BJ (cell line): Measurements from ENCODE around the gene DNM3. TPM values are rescaled to one million over a fixed set of nuclear protein-coding genes. Genes with fewer than 3 reads are reported as not detected.
"Not testable (repeated sequence)": the region's sequence is repeated elsewhere in the genome, so short reads cannot be mapped to it uniquely, and the experiment has no call there.

Experiments used
- CTCF ChIA-PET: fragments of 350-600 bp; formaldehyde crosslinking; extraction: SDS; loops from one replicate; lab custom pipeline; 2021; ENCODE audit warnings: antibody characterized with exemption, inconsistent platforms; lab: Yijun Ruan, JAX
- POLR2A ChIA-PET: fragments of 300-600 bp; sonication (Branson Sonifier 250); formaldehyde crosslinking; extraction: SDS; loops from one replicate; lab custom pipeline; 2021; ENCODE audit warnings: antibody characterized with exemption; lab: Charles Lee
- DNase-seq: peaks from one replicate; pipeline ENCODE4 v3.0.0-alpha.2; 2011; ENCODE audit warnings: low read depth
- H3K27me3 ChIP-seq: 2 replicates; pipeline ENCODE4 v1.6.0; 2011; ENCODE audit warnings: low read length; ENCODE audit not compliant: control insufficient read depth, insufficient read depth
- H3K36me3 ChIP-seq: 2 replicates; pipeline ENCODE4 v1.5.1; 2011; ENCODE audit warnings: low read length; ENCODE audit not compliant: control insufficient read depth, insufficient read depth
- H3K4me3 ChIP-seq: 2 replicates; pipeline ENCODE4 v1.5.1; 2011; ENCODE audit warnings: low read depth, mild to moderate bottlenecking, control low read depth, low read length
- polyA plus RNA-seq: library from polyadenylated mRNA; depleted of rRNA; stranded (reverse); fragments of >200 nt; gene quantifications from 2 replicates; pipeline ENCODE4 v1.2.3, GENCODE V29; 2011
- TF ChIP-seq, protein P1 (sequence below): IDR thresholded peaks from 2 replicates; pipeline ENCODE4 v1.5.1; 2011; ENCODE audit warnings: low read depth, mild to moderate bottlenecking, control low read depth, inconsistent platforms, low read length, moderate library complexity; ENCODE audit not compliant: insufficient read depth

The DNM3 gene
- polyA plus RNA-seq, 1 experiment: 0.26 TPM

DNA sequence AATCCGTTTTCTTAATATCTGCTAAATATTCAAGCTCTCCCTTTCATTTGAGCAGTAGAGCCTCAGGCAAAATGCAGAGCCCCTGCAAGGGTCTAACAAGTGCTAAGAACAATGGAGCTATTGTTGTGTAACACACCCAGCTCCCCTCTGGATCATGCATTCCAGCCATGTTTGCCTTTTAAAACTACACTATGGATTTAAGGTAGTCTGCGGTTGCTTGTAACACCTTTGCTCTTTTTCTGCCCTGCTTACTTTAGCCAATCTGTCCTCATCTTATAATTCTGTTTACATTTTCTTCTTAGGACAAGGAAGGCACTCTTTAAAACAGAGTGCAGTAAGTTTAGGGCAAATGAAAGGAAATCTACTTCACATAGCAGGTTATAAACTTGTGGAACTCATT is 519.2 kb downstream of the DNM3 start:
- ChIA-PET CTCF (interaction anchor here (1.2 to 1.3 kb wide), 2 partner anchors 16 to 30 kb away, joined by 4 to 5 read pairs; no protein-coding TSS in a partner anchor), POLR2A (interaction anchor here (0.6 kb wide), 1 partner anchor 173 kb away, joined by 3 read pairs; the partner anchor contains the start of gene SUCO)
- Histone ChIP-seq H3K4me3 (no peak overlapping the region), H3K36me3 (no peaks in the 10 kb centered on the region), H3K27me3 (no peaks in the 10 kb centered on the region)
- TF ChIP-seq, protein P1, sequence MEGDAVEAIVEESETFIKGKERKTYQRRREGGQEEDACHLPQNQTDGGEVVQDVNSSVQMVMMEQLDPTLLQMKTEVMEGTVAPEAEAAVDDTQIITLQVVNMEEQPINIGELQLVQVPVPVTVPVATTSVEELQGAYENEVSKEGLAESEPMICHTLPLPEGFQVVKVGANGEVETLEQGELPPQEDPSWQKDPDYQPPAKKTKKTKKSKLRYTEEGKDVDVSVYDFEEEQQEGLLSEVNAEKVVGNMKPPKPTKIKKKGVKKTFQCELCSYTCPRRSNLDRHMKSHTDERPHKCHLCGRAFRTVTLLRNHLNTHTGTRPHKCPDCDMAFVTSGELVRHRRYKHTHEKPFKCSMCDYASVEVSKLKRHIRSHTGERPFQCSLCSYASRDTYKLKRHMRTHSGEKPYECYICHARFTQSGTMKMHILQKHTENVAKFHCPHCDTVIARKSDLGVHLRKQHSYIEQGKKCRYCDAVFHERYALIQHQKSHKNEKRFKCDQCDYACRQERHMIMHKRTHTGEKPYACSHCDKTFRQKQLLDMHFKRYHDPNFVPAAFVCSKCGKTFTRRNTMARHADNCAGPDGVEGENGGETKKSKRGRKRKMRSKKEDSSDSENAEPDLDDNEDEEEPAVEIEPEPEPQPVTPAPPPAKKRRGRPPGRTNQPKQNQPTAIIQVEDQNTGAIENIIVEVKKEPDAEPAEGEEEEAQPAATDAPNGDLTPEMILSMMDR: no peak
- no peak for DNase-seq

DNA sequence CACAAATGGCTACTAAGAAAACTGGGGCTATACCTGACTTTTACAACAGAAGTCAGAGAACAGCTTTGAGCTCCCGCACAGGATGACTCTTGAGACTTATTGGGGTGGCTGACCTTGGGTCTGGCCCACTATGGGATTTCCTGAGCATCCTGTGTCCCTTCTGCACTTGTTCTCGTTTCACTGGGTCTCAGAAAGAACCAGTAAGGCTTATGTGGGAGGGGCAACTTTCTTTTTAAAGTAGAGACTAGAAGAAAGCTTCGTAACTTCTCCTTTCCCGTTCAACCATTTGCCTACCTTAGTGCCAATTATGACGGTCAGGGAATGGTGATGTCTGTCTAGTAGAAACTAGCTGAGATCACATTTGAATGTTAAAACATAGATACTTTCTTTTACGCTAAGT is 519.7 kb downstream of the DNM3 start:
- TF ChIP-seq, protein P1: no peak
- Histone ChIP-seq H3K27me3 (no peaks in the 10 kb centered on the region), H3K4me3 (no peak overlapping the region), H3K36me3 (no peaks in the 10 kb centered on the region)
- no peak for DNase-seq
- ChIA-PET CTCF (no interaction called here), POLR2A (no interaction called here)

DNA sequence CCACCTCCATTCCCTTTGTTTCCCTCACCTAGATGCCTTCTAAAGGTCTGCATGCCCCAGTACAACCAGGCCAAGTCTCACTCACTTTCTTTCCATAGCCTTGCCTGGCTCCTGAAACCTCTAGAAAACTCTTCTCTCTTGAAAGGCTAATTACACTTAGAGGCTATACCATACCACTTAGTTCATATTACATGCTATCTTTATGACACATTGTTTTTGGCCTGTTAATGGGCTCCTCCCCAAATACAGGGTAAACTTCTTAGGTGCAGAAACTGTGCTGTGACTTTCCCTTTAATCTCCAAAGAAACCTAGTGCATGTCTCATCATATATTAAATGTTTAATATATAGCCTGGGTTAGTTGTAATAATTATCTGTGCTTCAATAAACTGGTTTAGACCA is 522.6 kb downstream of the DNM3 start:
- TF ChIP-seq, protein P1: no peak
- CTCF ChIA-PET: no interaction called here
- no peak for DNase-seq
- H3K4me3 ChIP-seq: no peak overlapping the region
- H3K36me3 ChIP-seq: no peaks in the 10 kb centered on the region
- POLR2A ChIA-PET: no interaction called here
- H3K27me3 ChIP-seq: no peaks in the 10 kb centered on the region

DNA sequence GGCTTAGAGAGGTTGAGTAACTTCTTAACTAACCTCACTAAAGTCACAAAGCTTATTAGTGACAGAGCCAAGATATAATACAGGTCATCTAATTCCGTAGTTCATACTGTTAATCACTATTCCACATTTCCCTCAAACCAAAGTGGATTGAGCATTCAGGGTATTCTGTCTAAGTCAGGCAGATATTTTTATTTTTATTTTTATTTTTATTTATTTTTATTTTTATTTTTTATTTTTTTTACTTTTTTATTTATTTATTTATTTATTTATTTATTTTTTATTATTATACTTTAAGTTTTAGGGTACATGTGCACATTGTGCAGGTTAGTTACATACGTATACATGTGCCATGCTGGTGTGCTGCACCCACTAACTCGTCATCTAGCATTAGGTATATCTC is 530.3 kb downstream of the DNM3 start:
- H3K36me3 ChIP-seq, POLR2A ChIA-PET, H3K4me3 ChIP-seq, DNase-seq, H3K27me3 ChIP-seq, CTCF ChIA-PET: not testable (repeated sequence)

DNA sequence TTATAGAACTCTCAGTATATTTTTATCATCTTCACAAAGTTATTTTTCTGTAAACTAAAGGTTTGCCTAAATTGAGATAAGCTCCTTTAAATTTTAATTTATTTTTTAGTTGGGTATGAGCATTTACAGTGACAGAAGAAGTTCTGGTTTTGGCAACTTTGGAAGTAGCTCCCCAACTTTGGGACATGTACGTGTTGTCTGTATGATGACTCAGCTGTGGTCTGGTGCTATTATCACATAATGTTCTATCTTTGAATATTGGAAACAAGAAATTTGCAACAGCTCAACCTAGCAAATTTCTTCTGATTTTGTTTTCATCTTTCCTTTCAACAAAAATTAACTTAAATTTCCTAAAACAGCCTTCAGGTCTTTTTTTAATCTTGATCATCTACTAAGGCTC is 532.6 kb downstream of the DNM3 start:
- no peak for DNase-seq
- POLR2A ChIA-PET: no interaction called here
- H3K4me3 ChIP-seq: no peak overlapping the region
- no peaks in the 10 kb centered on the region for H3K27me3 ChIP-seq
- no peaks in the 10 kb centered on the region for H3K36me3 ChIP-seq
- TF ChIP-seq, protein P1: no peak
- CTCF ChIA-PET: interaction anchor here (0.5 kb wide), 1 partner anchor 729 kb away, joined by 3 read pairs; no protein-coding TSS in a partner anchor

DNA sequence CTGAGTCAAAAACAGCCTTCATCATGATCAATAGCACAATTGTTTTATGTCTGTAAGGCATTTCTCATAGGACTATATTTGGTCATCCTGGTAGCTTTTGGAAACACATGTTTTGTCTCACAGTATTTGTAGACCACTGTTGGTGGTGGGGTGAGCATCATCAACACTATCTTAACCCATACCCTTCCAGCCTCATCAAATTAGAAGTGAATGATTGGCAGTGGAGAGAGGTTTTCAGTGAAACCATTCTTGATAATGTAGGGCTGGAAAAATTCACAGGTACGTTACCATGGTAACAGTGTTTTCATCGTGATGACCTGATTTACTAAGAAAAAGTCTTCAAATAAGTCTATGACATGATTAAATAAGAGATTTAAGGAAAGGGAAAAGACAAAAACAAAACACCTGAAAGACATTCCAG is 533.9 kb downstream of the DNM3 start:
- ChIA-PET POLR2A (interaction anchor here (0.7 kb wide), 1 partner anchor 15 kb away, joined by 9 read pairs; no protein-coding TSS in a partner anchor), CTCF (no interaction called here)
- TF ChIP-seq, protein P1: no peak
- Histone ChIP-seq H3K27me3 (no peaks in the 10 kb centered on the region), H3K36me3 (no peaks in the 10 kb centered on the region), H3K4me3 (no peak overlapping the region)
- DNase-seq: no peak
